Medulla oblongata (tissue), 1 donor: ENCODE data around the gene PDCD1.

Experiments used
- DNase-seq: peaks from one replicate; pipeline ENCODE4 v3.0.0-alpha.2; 2015; ENCODE audit errors: extremely low spot score

Gene PDCD1

GRCh38 chr2:241865416-241865956 lies 6.8 kb upstream of the PDCD1 start:
- DNase-seq = no peak

DNA sequence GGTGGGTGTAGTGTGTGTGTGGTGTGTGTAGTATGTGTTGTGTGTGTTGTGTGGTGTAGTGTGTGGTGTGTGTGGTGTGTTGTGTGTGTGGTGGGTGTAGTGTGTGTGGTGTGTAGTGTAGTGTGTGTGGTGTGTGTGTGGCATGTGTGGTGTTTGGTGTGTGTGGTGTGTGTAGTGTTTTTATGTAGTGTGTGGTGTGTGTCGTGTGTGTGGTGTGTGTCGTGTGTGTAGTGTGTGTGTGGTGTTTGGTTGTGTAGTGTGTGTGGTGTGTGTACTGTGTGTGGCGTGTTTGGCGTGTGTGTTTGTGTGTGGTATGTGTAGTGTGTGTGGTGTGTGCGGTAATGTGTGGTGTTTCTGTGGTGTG lies 6.1 kb upstream of the PDCD1 start:
- no peak for DNase-seq

GRCh38 chr2:241864168-241864849 lies 5.6 kb upstream of the PDCD1 start:
- no peak for DNase-seq

- no peak for DNase-seq
Observed at GRCh38 chr2:241863536-241863954, 4.9 kb upstream of the PDCD1 start.

DNA sequence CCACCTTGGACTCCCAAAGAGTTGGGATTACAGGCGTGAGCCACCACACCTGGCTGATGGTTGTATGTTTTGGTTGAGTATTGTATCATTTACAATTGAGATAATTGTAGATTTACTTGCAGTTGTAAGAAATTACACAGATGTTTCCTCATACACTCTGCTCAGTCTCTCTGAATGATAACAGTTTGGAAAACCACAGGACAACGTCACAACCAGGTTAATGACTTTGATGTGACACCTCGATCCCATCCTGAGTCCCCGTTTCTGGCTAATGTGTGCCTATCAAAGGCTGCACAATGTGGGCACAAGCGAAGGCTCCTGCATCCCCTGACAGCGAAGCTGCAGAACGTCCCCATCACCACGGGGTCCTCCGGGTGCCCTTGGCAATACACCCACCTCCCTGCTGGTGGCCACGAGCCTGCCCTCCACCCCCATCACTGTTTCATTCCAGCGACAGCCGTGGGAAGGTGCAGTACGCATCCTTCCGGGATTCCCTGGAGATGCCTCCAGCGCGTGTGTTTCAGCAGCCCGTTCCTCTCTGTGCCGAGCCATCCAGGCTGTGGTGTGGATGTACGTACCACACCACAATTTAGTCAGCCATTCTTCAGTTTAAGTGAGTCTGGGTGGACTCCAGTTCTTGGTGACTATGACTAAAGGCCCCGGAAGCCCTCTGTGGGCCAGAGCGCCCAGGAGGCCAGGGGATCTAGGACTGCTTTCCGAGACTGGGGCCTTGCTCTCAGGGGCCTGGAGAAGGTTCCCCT lies 4.3 kb upstream of the PDCD1 start:
- no peak for DNase-seq

DNA sequence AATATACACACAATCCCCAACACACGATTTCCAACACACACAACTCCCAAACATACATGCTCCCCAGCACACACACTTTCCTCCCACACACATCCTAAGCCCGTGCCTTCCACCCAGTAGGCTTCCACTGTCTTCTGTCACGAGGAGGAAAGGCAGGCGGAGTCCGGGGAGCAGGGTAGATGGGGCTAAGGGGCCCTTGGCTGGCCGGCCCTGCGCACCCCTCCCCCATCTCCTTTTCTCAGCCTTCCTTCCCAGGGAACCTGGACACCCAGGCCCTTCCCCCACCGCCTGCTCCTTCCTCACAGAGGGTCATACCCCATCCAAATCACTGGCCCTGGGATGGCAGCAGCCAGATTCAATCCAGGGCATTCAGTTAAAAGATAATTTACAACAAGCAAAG lies 3.4 kb upstream of the PDCD1 start:
- DNase-seq = no peak

- DNase-seq = no peak
Observed at GRCh38 chr2:241861264-241861663, 2.6 kb upstream of the PDCD1 start.

DNA sequence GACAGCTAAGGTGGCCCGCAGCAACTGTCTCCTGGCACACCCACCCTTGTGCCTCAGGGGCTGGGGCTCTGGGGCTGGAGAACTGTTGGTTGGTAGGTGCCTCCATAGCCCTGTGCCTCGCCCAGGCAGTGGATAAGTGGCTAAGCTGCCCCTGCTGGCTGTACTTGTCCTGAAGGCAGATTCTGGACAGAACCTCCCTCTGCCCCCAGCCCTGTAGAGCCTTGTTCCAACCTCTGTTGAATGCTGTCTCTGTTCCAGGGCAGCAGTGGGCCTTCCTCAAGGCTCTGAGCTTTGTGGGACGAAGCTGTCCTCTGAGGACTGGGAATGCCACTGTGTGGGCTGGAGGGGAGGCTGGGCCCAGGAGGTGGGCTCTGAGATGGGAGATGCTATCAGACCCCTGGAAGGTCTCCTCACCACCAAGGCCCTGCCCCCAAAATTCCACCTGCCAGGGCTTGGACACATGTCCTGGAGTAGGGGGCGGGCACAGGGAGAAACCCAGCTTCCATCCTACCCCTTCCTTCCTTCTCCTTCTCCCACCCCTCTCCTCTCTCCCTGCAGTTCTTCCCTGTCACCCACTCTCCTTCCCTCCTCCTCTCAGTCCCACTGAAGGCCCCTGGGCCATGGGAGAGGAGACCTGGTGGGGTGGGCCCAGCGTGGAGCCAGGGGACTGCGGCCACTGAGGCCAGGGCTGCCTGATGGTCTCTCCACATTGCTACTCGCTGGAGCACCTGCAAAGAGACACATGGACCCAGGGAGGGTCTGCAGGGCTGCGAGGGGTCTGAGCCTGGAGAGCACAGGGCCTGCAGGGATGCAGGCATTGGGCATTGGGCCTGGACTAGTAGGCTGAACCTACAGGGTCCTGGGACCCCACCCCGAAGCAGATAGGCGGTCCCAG lies 1.7 kb upstream of the PDCD1 start:
- no peak for DNase-seq

GRCh38 chr2:241859436-241860183 lies 916 bp upstream of the PDCD1 start:
- DNase-seq = peak; percentile 63

DNA sequence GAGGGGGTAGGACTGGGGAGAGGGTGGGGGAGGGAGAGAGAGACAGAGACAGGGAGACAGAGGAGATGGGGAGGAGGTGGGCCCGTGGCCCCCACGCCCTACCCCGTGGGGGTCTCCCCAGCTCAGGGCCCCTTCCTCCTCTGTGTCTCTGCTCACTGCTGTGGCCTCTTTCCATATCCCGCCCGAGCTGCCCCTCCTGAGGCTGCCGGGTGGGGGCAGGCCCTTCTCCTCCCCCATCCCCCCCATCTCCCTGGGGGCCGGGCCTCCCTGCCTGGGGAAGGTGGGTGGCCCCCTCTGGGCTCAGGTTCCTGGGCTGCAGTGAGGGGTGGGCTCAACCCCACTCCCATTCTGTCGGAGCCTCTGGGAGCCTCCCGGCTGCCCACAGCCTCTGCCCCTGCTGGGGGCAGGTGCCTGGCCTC lies 332 bp upstream of the PDCD1 start:
- DNase-seq = no peak

GRCh38 chr2:241857572-241858121 lies 1.0 kb downstream of the PDCD1 start:
- no peak for DNase-seq

DNA sequence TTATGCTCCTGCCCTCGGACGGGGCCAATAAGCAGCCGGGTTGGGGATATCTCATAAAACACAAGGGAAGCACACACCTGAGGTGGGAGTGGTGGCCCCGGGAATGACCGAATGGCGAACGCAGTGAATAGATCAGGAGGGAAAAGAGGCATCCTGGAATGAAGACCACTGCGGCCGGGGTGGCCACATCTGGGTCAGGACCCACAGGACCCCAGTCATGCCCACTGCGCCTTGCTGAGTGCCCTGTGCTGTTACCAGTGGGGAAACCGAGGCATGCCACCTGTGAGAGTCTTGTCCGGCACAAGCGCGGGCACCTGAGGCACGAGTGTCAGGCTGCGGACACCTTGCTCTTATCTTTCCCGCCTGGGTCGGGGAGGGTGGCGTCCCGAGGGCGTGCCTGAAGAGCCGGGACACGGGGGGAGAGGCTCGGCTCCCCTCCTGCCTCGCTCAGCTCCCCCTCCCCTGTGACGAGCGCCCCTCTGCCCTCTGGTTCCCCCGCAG lies 1.6 kb downstream of the PDCD1 start:
- DNase-seq = no peak

DNA sequence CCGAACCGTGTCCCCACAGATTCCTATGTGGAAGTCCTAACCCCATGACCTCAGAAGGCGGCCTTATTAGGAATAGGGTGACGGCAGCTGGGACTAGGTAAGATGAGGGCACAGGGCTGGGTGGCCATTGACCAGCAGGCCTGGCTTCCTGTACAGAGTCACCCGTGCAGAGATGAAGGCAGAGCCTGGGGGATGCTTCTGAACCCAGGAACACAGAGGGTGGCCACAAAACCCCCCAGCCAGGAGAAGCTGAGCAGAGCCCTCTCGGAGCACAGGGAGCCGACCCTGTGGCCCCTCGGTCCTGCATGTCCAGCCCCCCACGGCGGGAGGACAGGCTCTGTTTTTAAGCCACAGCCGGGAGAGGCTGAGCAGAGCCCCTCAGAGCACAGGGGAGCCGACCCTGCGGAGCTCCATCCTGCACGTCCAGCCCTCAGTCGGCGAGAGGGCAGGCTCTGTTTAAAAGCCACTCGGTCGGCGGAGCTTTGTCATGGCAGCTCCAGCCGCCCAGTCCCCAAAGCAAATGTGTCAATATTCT lies 2.7 kb downstream of the PDCD1 start:
- DNase-seq = no peak

DNA sequence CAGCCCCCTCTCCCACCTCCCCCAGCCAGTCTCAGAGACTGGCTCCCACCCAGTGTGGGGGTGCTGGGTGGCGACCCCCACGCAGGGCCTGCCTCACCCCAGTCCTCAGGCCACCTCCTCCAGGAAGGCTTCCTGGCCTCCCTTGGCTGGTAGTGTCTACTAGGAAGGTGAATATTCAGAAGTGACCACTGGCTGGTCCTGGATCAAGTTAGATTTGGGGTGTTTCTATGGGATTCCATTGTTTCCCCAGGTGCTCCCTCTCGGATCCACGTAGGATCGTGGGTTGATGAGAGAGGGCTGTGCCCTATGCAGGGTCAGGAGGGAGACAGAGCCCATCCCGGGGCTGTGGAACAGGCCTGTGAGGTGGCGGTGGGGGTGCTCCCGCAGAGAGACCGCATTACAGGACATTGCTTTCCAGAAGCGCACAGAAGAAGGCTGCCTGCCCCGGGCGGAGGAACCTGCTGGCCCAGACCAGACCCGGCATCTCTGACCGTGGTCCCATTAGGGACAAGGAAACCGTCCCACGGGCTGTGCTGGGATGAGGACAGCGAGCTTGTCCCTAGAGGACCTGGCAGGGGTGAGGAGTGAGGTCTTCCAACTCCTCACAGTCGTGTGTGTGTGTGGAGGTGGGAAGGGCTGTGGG lies 3.3 kb downstream of the PDCD1 start:
- no peak for DNase-seq

DNA sequence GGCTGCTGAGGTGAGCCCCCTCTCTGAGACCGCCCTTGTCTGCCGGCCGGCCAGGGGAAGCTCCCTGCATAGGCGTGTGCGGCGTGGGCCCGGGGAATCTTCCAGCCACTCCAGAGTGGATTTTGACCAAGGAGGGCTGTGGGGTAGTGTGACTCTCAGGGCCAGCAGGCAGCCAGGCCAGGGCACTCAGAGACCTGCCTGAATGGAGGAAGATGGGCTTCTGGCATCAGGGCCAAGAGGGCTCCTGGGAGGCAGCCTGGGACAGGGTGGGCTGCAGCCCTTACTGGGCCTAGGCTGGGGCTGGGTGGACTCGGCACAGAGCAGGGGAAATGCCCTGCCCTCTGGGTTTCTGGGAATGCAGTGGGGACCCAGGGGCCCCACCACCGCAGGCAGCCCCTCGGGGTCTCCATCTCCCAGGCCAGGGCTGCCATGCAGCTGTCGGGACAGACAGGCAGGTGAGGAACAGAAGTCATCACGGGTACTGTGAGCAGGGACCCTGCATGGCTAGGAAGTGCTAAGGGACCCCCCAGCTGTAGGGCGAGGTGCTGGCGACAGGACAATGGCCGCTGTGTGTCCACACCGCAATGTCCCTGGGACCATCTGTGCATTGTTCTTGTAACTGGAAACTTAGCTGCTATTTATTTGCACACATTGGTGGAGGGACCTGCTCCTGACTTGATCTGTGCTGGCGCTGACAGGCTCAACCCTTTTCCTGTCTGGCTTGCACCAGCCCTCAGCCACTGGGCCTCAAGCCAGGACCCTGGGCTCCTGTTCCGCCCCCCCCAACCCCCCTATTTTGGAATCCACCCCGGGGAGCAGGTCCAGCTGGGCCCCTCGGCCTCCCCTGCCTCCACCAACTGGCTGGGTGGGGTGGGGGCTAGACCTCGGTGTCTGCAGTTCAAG lies 4.1 kb downstream of the PDCD1 start:
- no peak for DNase-seq

DNA sequence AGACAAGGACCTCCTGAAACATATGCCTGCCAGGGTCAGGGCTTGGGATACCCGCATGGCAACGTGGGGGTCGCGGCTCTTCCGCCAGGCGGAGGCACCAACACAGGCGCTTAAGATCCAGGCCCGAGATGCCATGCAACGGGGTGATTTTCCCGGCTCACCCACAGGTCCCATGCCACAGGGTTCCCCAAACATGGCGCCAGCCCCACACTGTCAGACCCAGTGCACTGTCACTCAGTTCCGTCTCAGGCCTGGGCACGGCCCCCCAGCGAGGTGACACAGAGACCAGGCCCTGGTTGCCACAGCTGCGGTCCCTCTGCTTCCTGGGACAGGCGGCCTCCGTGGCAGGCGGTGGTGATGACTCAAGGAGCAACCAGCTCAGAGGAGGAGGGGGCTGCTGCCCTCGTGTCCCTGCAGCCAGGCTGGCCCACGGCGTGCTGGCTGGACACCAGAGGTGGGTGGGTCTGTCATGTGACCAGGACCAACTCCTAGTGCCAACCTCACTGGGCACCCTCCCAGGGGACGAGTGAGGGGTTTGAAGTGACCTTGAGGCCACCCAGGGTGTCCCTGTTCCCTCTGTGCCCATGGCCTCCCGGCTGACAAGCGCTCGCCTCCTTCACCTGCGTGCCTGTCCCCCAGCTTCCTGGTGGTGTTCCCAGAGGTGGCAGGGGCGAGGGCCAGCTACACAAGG lies 4.9 kb downstream of the PDCD1 start:
- DNase-seq = no peak

DNA sequence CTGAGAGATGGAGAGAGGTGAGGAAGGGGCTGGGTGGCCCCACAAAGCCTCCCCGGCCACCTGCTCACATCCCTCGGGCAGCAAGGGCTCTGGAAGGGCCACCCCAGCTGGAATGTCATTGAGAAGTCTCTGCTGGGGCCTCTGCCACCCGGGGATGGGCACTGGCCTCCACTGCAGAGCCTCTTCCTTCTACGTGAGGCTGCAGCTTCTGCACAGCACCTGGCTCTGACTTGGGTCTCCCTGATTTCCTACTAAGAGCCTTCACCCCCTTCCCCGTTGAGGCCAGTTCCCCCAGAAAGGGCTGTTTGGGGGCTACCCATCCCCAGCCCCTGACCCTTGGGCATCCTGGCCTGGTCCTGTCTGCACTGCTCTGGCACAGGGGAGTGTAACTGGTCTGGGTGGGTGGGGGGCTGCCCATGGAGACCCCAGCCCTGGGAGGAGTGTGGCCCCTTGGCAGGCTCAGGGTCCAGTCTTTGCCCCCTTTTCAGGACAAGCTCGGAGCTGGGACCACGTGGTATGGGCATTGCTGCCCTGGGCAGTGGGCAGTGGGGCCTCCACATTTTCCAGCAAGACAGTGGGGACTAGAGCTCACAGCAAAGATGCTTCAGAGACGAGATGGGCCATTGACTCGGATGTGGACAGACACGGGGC lies 5.6 kb downstream of the PDCD1 start:
- DNase-seq = no peak
